ENCODE measurements around the gene ENTREP3. TPM values are rescaled to one million over a fixed set of nuclear protein-coding genes. Genes with fewer than 3 reads are reported as not detected.
A peak's percentile ranks its signal among the peaks of the same experiment; 100 is the strongest.
"Not testable (repeated sequence)": the region's sequence is repeated elsewhere in the genome, so short reads cannot be mapped to it uniquely, and the experiment has no call there.

The ENTREP3 gene
- total RNA-seq, 2 donors from 2014 or later, result 16.1 to 18.7 TPM

DNA sequence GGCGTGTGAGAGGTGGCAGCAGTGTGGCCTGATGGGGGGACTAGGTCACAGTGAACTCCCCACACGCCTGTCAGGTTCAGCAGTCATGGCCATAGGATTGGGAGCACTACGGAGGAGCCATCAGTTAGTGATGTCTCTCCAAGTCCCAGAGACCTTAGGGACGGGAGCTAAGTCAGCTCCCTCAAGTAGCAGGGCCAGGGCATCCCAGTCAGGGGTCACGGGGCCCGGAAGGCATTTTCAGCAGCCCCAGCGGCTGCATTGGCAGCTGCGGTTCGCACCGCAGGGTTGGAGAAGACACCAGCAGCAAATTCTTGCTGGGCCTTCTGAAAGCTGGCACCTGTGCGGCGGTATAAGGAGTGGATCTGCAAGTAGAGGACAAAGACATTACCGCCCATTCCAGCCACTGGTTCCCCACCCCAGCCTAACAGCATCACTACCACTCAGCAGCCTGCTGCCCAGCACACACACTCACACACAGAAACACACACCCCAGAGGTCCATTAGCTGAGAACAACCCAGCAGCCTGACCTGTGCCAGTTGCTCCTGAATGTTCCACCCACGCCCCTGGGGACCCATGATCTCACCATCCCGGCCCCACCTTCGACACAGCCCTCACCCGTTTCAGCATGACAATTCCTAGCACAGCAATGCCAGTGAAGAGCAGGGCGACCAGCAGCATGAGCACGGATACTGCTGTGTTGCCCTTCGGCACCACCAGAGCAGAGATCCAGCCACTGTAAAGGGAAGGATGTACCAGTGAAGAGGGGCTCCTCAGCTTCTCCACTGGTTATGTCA lies 972 bp upstream of the ENTREP3 start:
- no peak for DNase-seq
- intact Hi-C loops (cut with DNase I), result no loop called here
- peak; percentile 0 to 7 for ATAC-seq

DNA sequence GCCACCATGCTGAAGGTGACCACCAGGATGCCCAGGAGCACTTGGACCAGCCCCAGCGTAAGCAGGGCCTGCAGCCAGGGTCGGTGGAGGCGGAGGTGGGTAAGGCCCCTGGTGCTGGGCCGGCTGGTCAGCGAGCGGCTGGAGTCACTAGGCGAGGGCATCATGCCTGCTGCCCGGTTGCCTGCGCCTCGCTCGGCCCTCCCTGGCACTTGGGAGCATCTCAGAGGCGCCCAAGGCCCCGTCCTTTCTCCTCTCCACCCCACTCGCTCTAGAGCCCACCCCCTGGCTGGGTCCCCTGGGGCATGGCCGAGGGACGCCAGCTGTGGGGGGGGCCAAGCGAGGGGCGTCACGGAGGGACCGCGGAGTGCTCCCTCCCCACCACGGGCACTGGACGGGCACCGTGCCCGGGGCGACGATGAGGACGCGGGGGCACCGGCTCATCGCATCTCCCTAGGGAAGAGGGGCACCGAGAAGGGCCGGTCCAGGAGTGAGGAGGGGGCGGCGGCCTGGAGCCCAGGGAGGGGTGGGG lies 505 bp downstream of the ENTREP3 start:
- intact Hi-C loops (cut with DNase I), result loop anchor here (5.0 kb wide), 2 partner anchors 68 to 338 kb away; partner anchors contain the start of gene RUSC1 (in 1 of the 2)
- ATAC-seq (peak; percentile 13 to 17), DNase-seq (peak; percentile 45)

DNA sequence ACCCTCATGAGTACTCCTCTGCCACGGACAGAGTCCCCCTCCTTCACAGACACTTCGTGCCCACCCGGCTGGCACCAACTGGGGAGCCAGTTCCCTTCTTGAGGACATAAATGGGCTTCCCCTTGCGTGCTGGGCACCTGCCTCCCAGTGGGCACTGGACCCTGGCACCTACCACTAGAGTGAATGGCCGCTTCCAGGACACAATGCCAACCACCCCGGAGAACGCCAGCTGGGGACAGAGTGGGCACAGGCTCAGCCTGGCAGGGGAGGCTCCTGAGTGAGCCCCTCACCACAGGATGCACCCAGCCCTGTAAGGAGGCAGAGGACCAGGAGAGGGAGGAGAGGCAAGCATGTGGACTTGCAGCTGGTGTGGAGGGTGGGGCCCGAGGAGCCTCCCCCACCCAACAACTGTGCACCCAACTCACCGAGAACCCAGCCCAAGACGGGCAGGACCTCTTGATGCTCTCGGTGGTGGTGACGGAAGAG lies 1.0 kb downstream of the ENTREP3 start:
- intact Hi-C loops (cut with DNase I), result loop anchor here (5.0 kb wide), 2 partner anchors 68 to 338 kb away; partner anchors contain the start of gene RUSC1 (in 1 of the 2)
- no peak for DNase-seq
- ATAC-seq, result no peak

DNA sequence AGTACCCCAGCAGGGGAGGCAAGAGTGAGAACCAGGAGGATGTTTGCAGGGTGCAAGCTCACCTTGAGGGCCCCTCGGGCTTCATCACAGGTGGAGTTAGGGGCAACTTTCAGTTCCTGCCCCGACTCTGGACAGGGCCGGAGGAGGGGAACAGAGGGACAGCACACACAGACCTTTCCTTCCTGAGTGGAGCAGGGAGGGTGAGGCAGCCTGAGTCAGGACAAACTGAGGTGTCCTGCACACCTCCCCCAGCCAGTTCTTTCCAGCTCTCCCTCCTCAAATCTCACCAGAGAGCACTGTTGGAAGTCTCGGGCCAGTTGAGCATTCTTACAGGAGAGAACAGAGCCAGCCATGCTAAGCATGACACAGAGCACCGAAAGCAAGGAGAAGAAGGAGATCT lies 1.5 kb downstream of the ENTREP3 start:
- intact Hi-C loops (cut with DNase I), result loop anchor here (5.0 kb wide), 2 partner anchors 69 to 339 kb away; partner anchors contain the start of gene RUSC1 (in 1 of the 2)
- ATAC-seq (no peak), DNase-seq (no peak)

DNA sequence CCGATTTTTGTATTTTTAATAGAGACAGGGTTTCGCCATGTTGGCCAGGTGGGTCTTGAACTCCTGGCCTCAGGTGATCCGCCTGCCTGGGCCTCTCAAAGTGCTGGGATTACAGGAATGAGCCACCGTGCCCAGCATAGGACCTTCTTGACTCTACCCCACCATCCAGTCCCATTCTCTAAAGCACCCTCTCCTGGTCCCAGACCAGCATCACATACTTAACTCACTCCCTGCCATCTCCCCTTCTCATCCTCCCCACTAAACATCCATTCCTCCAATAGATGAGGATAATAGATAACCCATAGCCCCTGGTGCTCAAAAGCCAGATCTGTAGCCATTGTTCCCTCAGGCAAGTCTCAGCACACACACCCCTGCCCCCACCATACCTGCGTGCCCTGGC lies 2.1 kb downstream of the ENTREP3 start:
- intact Hi-C loops (cut with DNase I), result loop anchor here (5.0 kb wide), 2 partner anchors 69 to 339 kb away; partner anchors contain the start of gene RUSC1 (in 1 of the 2)
- ATAC-seq (no peak), DNase-seq (no peak)

DNA sequence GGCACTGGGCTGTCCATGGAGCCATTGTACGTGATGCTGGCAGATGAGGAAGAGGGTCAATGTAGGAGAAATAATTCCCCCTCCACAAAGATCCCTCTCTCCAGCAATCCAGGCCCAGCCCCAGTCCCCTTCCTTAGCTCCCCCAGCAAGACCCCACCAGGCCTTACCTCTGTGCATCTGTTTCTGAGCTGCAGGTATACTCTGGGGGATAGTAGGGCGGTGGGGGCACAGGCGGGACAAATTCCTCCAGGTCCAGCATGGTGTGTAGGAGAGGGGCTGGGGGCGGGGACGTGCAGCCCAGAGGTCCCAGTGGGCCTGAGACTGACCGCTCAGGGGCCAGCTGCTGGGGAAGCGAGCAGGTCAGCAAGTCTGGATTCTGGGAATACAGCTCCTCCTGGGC lies 3.7 kb downstream of the ENTREP3 start:
- no peak for ATAC-seq
- no peak for DNase-seq
- intact Hi-C loops (cut with DNase I), result loop anchor here (5.0 kb wide), 2 partner anchors 71 to 341 kb away; partner anchors contain the start of gene RUSC1 (in 1 of the 2)

DNA sequence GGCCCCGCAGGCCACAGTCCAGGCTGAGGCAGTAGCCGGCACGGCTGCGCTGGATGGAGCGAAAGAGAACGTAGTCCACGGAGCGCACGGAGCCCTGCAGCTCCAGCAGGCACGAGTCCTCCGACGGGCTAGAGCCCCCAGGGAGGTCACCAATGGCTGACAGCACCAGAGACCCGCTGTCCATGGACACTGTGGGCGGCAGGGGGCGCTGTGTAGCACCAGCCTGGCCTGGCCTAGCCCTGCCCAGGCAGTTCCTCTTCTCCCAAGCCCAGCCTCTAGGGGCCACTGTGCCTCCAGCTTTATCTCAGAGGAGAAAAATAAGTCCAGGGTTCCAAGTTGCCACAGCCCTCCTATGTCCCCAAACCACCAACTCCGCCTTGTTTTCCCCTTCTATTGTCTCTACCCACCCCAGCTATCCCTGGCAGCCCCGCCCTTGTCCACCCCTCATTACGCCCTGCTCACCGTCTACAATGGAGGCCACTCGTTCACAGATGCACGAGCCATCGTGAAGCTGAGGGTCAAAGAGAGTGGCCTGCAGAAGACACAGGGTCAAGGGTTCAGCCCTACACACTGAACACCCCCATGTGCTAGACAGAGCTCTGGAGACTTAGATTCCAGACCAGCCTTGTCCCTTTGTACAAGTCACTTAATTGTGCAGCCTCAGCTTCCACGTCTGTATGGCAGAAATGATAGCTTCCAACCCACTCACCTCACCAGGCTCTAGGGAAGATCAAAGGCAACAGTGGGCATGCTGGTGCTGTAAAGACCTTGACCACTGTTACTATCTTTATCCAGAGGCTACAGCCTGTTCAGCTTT lies 4.4 kb downstream of the ENTREP3 start:
- intact Hi-C loops (cut with DNase I), result loop anchor here (5.0 kb wide), 2 partner anchors 71 to 341 kb away; partner anchors contain the start of gene RUSC1 (in 1 of the 2)
- ATAC-seq, result peak; percentile 80 to 87
- DNase-seq, result peak; percentile 95

DNA sequence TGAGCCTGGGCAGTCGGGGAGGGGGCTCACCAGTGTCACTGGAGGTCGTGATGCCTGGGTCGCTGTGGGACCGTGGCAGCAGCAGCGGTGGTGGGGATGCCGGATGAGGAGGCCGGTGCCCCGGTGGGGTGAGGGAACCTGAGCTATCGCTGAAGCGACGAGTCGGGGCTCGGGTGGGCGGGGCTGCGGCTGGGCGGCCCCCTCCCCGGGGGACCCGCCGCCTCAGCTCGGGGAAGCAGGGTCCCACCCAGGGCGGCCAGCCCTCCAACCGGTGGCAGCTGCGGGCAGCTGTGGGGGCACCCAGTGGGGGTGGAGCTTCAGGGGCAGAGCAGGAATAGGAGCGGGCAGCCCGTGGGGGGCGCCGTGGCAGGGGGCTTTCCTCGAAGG lies 5.0 kb downstream of the ENTREP3 start:
- DNase-seq (peak; percentile 33), ATAC-seq (no peak)
- intact Hi-C loops (cut with DNase I), result loop anchor here (5.0 kb wide), 2 partner anchors 72 to 342 kb away; partner anchors contain the start of gene RUSC1 (in 1 of the 2)

DNA sequence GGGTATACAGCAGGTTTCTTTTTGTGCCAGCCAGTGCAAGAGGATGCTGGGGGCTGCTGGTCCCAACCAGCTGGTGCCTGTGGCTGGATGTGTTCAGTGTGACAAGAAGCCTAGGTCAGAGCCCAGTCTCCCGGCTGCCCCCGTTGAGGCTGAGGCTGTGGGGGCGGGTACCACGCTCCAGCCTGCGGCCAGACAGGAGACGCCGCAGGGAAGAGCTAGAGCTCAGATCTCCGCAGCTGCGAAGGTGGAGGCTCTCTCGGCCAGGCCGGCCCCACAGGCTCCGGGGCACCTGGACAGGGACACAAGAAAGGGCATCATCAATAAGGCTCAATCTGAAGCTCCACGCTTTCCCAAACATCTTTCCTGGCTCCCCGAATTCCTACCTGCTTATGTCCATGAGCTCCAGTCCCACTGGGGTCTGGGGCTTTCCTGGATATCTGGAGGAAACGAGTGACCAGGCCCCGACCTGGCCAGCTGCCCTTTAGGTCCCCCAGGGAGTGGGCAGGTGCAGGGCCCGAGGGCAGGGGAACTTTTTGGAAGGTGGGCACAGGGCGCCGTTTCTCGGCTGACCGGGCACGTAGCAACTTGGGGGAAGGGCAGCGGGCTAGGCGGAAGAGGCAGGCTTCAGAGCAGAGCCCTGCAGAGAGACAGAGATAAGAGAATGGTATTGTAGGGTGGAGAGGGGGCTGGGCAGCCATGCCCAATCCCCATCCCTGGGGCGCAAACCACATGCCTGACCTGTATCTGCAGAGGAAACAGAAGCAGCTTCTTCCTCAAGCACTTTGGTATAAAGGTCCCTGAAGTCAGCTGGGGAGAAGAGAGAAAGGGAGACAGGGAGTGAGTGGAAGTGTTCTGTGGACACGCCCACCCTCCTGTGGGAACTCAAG lies 7.4 kb downstream of the ENTREP3 start:
- intact Hi-C loops (cut with DNase I), result no loop called here
- ATAC-seq, result no peak
- no peak for DNase-seq

DNA sequence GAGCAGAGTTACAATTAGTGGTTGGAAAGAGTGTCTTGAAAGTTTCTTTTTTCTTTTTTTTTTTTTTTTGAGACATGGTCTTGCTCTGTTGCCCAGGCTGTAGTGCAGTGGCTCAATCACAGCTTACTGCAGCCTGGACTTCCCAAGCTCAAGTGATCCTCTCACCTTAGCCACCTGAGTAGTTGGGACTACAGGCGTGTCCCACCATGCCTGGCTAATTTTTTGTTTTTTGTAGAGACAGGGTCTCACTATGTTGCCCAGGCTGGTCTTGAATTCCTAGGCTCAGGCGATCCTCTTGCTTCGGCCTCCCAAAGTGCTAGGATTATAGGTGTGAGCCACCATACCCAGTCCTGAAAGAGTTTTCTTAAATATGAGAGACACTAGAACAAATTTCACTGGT lies 8.5 kb downstream of the ENTREP3 start:
- intact Hi-C loops (cut with DNase I); ATAC-seq; DNase-seq: not testable (repeated sequence)

DNA sequence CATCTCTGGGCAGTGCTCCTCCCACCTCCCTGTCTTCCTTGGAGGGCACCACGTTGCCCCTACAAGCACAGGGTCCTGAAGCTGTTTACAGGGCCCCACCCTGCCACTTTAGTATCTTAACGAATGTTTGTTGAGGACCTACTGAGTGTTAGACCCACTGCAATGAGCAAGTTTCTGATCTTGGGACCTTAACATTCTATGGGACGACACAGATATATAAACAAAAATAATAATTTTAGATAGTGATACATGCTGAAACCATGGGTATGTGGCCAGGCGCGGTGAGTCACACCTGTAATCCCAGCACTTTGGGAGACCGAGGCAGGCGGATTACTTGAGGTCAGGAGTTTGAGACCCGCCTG lies 10.1 kb downstream of the ENTREP3 start:
- intact Hi-C loops (cut with DNase I), result no loop called here
- no peak for ATAC-seq
- DNase-seq, result no peak

DNA sequence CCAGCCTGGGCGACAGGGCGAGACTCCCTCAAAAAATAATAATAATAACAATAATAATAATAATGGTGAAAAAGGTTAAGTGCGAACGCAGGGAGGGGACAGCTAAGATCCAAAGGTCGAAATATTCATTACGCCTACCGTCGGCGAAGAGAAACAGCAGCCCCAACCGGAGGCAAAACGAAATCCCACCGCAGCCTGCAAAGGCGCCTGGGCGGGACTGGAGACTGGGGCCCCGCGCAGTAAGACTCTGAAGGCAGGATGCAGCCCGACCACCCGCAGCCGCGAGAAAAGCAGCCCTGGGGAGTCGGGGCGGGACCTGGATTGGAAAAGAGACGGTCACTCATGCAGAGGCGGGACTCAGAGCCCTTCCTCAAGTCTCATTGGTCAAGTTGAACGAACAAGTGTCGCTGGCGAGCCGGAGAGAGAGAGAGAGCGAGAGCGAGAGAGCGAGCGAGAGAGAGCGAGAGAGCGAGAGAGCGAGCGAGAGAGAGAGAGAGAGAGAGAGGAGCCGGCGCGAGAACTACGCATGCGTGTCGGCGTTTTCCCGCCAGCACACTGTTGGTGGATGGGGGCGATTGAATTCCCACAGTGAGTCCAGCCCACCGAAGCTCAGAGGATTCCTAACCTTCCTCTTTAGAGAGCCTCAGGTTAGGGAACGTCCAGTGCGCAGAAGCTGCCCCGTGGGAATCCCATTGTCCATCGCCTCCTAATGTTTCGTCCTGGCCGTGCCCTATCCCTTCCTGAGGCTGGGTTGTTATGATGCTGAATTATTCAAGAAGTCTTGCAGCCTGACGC lies 10.7 kb downstream of the ENTREP3 start:
- DNase-seq (peak; percentile 98), ATAC-seq (peak; percentile 95 to 96)
- intact Hi-C loops (cut with DNase I), result loop anchor here in 1 of 2 donors (1.0 kb wide), 1 partner anchor 80 kb away; no protein-coding TSS in a partner anchor

DNA sequence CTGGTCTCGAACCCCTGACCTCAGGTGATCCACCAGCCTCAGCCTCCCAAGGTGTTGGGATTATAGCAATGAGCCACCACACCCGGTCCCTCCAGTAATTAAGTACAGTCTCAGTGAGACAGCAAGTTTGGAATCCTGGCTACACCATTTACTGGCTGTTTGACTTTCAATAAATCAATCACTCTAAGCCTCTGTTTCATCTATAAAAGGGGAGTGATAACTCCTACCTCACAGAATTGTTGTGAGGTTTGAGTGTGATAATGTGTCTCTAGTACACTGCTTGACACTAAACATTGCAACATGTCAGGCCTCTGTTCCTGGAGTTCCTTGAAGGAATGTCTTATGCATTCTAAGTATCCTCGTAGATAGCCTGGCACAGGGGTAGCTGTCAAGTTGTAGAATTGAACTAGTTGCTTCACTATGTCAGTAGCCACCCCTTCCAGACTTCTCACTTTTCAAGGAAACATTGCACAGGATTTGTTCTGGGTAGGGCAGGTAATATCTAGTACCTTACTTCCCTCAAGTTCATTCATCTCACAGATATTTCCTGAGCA lies 12.4 kb downstream of the ENTREP3 start:
- ATAC-seq, result no peak
- intact Hi-C loops (cut with DNase I), result no loop called here
- no peak for DNase-seq

DNA sequence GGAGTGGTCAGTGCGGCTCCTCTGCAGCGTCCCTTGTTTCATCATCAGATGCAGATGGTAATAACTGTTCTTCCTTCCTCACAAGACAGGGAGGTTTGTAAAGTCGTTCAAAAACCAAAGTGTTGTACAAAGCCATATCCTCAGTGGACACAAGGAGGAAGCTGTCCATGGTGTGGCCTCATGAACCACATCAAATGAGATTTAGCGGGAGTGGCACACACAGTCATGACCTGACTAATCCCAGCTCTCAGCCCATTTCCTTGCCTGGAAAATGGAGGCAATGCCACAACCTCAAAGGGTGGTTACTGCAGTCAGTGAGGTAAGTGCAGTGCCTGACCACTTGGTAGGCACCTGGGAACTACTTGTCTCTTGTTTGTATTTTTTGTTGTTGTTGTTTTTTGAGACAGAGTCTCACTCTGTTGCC lies 13.4 kb downstream of the ENTREP3 start:
- ATAC-seq (no peak), DNase-seq (no peak)
- intact Hi-C loops (cut with DNase I), result no loop called here

DNA sequence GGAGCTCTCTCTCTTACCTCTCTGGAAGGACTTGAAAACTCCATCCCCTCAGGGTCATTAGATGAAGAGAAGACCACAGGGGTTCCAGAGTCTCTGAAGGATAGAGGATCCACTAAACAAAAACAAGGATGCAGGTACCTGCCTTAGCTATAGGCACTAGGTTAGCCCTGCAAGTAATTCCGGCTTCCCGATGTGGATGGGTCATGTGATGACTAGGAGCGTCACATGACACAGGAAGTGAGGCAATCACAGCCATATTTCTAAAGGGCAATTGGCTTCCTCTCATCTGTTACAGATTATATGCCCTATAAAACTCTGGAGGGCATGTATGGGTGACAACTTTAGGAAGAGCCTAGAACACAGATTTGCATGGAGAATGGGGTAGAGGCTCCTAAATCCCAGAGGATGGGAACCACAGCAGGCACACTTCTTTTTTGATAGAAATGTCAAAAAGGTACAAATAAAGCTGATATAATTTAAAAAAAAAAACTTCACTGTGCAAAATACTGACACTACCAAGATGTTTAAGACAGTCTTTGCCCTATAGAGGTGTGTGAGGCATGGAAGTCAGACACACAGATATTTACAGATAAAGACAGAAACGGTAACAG lies 14.1 kb downstream of the ENTREP3 start:
- intact Hi-C loops (cut with DNase I), result no loop called here

DNA sequence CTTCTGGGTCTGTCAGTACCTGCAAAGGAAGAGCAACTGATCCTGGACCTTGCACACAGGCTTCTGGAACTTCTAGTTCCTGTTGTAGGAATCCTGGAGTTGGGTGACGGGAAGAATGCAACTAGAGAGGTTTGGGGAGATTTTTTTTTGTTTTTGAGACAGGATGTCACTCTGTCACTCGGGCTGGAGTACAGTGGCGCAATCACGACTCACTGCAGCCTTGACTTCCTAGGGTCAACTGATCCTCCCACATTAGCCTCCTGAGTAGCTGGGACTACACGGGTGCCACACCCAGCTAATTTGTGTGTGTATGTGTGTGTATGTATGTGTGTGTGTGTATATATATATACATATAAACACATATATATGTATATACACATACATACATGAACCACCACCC lies 18.8 kb downstream of the ENTREP3 start:
- intact Hi-C loops (cut with DNase I), result no loop called here
- DNase-seq, result no peak
- no peak for ATAC-seq

More for the DNA sequence above, 14.1 kb downstream of the ENTREP3 start:
- peak; percentile 60 for DNase-seq
- ATAC-seq, result peak; percentile 16 to 41

DNA sequence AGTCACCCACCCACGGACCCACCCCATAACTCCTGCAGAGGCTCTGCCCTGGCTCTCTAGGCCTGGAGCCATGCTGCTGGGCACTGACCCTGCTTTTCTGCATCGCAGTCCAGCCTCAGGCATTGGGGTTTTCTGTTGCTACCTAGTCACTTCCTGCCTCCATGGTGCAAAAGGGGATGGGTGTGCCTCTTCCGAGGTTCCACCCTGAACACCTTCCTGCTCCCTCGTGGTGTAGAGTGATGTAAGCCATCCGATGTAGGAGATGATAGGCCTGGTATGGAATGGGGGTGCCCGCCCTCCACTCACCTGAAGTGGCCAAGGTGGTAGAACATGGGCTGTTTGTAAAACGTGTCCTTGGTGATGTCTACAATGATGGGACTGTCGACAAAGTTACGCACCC lies 19.9 kb downstream of the ENTREP3 start:
- DNase-seq; intact Hi-C loops (cut with DNase I); ATAC-seq: not testable (repeated sequence)
